Measurements from ENCODE around the gene TMEM273. TPM values are rescaled to one million over a fixed set of nuclear protein-coding genes. Genes with fewer than 3 reads are reported as not detected.

The TMEM273 gene
- total and polyA plus RNA-seq, 9 donors = 1.5 to 25.2 (median 5.0) TPM

DNA sequence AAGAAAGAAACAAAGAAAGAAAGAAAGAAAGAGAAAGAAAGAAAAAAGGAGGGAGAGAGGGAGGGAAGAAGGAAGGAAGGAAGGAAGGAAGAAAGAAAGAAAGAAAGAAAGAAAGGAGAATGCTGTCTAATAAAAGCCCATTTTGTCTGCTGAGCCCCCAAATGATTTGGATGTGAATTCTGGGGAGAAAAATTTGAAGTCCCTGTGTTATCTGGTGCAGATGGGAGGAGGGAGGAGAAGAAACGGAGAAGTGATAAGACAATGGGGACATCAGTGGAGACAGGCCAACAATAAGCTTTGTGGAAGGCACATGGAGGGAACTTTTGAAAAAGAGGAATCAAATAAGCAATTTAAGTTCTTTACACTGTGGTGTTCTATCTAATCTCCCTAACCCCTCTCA, 24.6 kb upstream of the TMEM273 start:
- Histone ChIP-seq H3K36me3 (no peaks in the 10 kb centered on the region), H3K27me3 (no peaks in the 10 kb centered on the region), H3K27ac (no peak overlapping the region), H3K4me1 (ENCODE audit: insufficient read depth) (no peaks in the 10 kb centered on the region), H3K4me3 (no peak overlapping the region), H3K9me3 (no peaks in the 10 kb centered on the region)
- DNase-seq = no peak
- intact Hi-C loops (cut with DNase I) = no loop called here
- WGBS, 3 donors = 5 to 16% (median 8%) methylated on average over 1 of the region's 1 CpG
- no peak for TF ChIP-seq POLR2A (IDR thresholded peaks at IDR 0.05)
- TF ChIP-seq, protein P1, sequence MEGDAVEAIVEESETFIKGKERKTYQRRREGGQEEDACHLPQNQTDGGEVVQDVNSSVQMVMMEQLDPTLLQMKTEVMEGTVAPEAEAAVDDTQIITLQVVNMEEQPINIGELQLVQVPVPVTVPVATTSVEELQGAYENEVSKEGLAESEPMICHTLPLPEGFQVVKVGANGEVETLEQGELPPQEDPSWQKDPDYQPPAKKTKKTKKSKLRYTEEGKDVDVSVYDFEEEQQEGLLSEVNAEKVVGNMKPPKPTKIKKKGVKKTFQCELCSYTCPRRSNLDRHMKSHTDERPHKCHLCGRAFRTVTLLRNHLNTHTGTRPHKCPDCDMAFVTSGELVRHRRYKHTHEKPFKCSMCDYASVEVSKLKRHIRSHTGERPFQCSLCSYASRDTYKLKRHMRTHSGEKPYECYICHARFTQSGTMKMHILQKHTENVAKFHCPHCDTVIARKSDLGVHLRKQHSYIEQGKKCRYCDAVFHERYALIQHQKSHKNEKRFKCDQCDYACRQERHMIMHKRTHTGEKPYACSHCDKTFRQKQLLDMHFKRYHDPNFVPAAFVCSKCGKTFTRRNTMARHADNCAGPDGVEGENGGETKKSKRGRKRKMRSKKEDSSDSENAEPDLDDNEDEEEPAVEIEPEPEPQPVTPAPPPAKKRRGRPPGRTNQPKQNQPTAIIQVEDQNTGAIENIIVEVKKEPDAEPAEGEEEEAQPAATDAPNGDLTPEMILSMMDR (IDR thresholded peaks at IDR 0.05) = no peak
- no peak for TF ChIP-seq EP300 (IDR thresholded peaks at IDR 0.05)

DNA sequence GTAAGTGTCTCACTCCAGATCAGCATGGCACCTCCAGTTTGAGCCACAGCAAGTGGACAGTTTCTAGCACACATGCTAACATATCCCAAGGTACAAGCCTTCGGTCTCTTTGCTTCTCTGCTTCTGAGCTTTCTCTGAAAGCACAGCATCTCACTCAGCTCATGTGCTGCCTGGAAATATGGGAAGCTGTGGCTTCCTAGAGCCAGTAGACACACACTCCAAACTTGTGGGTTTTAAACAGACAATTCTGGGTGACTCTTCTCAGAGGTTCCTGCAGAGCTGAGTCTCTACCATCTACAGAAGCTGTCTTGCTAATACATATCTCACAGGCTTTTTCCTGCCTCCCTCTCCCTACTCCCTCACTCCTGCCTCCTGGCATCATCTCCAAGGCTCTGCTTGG, 23.9 kb upstream of the TMEM273 start:
- WGBS, 3 donors = 83 to 93% (median 88%) methylated on average over 1 of the region's 1 CpG
- H3K4me1 ChIP-seq (ENCODE audit: insufficient read depth) = no peaks in the 10 kb centered on the region
- intact Hi-C loops (cut with DNase I) = no loop called here
- no peaks in the 10 kb centered on the region for H3K9me3 ChIP-seq
- no peak for TF ChIP-seq EP300 (IDR thresholded peaks at IDR 0.05)
- no peak overlapping the region for H3K4me3 ChIP-seq
- DNase-seq = no peak
- H3K27ac ChIP-seq = no peak overlapping the region
- H3K27me3 ChIP-seq = no peaks in the 10 kb centered on the region
- H3K36me3 ChIP-seq = no peaks in the 10 kb centered on the region

DNA sequence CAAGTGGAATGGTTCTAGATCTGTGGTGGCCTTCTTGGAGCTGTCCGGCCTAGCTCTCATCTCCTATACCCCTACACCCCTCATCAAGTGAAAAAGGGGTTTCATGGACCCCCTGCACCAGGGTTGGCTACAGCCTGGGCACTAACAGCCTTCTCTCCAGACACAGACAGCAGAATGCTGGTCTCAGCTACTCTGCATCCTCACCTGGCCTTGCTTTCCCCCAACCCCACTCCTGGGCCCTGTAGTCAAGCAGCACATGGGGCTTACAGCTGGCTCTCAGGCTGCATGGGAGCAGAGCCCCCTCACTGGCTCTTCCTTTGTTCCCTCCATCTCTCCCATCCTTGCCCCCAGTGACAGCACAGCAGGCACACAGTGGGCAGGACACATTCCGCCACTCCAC, 20.8 kb upstream of the TMEM273 start:
- intact Hi-C loops (cut with DNase I) = no loop called here
- Histone ChIP-seq H3K27me3 (no peaks in the 10 kb centered on the region), H3K4me3 (no peak overlapping the region), H3K4me1 (ENCODE audit: insufficient read depth) (no peaks in the 10 kb centered on the region), H3K36me3 (no peaks in the 10 kb centered on the region), H3K27ac (no peak overlapping the region), H3K9me3 (no peaks in the 10 kb centered on the region)
- 93 to 96% (median 93%) methylated on average over 2 of the region's 2 CpGs for WGBS, 3 donors
- no peak for DNase-seq
- no peak for TF ChIP-seq EP300 (IDR thresholded peaks at IDR 0.05)
- TF ChIP-seq POLR2A (IDR thresholded peaks at IDR 0.05) = no peak
- TF ChIP-seq, protein P1 (IDR thresholded peaks at IDR 0.05) = no peak

DNA sequence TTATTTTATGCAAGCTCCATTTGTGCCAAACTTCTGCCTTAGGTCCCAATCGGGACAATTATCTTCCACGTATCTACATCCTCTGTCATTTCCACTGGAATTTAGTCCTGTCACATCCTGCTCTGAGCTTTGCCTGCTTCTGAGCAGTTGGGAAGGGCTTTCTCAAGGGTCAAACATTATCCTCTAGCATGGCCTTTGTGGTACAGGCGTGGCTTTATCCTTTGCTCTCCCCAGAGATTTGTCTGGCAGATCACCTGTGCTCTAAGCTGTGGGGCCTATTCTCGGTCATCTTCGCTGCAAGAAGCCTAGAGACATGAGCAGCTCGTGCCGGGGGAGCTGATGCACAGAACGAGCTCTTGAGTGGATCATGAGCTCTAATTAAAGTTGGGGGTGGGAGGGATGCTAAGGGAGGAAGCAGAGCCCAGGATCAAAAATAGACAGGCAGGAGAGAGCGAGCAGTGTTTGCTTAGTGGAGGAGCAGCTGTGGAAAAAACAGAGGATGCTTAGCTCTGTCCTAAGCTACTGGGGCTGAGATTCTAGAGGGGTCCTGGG, 19.8 kb upstream of the TMEM273 start:
- intact Hi-C loops (cut with DNase I) = no loop called here
- Histone ChIP-seq H3K4me3 (no peak overlapping the region), H3K4me1 (ENCODE audit: insufficient read depth) (no peaks in the 10 kb centered on the region), H3K36me3 (no peaks in the 10 kb centered on the region), H3K9me3 (no peaks in the 10 kb centered on the region), H3K27me3 (no peaks in the 10 kb centered on the region), H3K27ac (no peak overlapping the region)
- no peak for TF ChIP-seq POLR2A (IDR thresholded peaks at IDR 0.05)
- TF ChIP-seq EP300 (IDR thresholded peaks at IDR 0.05) = no peak
- TF ChIP-seq, protein P1 (IDR thresholded peaks at IDR 0.05) = no peak
- 68 to 73% (median 71%) methylated on average over 9 of the region's 9 CpGs for WGBS, 3 donors
- no peak for DNase-seq

DNA sequence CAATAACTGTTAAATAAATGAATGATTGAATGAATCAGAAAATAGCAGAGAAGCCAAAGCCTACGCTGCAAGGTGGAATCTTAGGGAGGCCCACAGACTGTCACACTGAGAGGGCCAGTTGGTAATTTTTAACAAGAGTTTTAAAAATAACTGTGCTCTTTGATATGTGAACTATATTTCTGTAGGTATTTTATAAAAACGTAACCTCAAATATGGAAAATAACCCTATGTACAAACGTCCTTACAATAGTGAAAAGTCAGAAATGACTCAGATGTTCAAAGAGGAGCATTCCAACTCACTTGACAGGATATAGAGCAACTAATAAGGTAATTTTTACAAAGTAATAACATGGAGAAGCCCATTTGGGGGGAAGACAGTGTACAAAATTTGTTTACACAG, 18.9 kb upstream of the TMEM273 start:
- H3K27me3 ChIP-seq = no peaks in the 10 kb centered on the region
- 75 to 82% (median 79%) methylated on average over 3 of the region's 3 CpGs for WGBS, 3 donors
- no peaks in the 10 kb centered on the region for H3K4me1 ChIP-seq (ENCODE audit: insufficient read depth)
- H3K27ac ChIP-seq = no peak overlapping the region
- intact Hi-C loops (cut with DNase I) = no loop called here
- TF ChIP-seq EP300 (IDR thresholded peaks at IDR 0.05) = no peak
- TF ChIP-seq, protein P1 (IDR thresholded peaks at IDR 0.05) = no peak
- TF ChIP-seq POLR2A (IDR thresholded peaks at IDR 0.05) = no peak
- no peak overlapping the region for H3K4me3 ChIP-seq
- no peaks in the 10 kb centered on the region for H3K36me3 ChIP-seq
- no peaks in the 10 kb centered on the region for H3K9me3 ChIP-seq
- no peak for DNase-seq

Data from ovary (tissue), 9 donors.